ENCODE measurements around the gene MLXIP.

The MLXIP gene

GRCh38 chr12:122145505-122146330 lies 67.2 kb downstream of the MLXIP start:
- POLR2A ChIA-PET = interaction anchor here (0.6 kb wide), 1 partner anchor 78 kb away, joined by 4 read pairs; no protein-coding TSS in a partner anchor
- CTCF ChIA-PET = interaction anchor here (1.0 to 1.6 kb wide), 2 partner anchors 21 to 22 kb away, joined by 3 read pairs; no protein-coding TSS in a partner anchor
- Histone ChIP-seq H3K36me3 (ENCODE audit: control insufficient read depth in 2 of 2, insufficient read depth in 1 of 2, low read length in 2 of 2) (peaks cover 0 to 33% of the 10 kb centered on the region in 2 experiments; a peak in 2 of 3 replicates), H3K27ac (ENCODE audit: extremely low read depth, low read depth, low read length) (no peak overlapping the region), H3K9me3 (ENCODE audit: control insufficient read depth, insufficient read depth, low read depth, low read length) (no peaks in the 10 kb centered on the region), H3K4me1 (ENCODE audit: control insufficient read depth, insufficient read depth, low read length) (no peaks in the 10 kb centered on the region), H3K4me3 (ENCODE audit: low read depth, low read length) (no peak overlapping the region)
- TF ChIP-seq FEZF1 (tag by site-specific recombination; IDR thresholded peaks at IDR 0.05) (no peak), ZNF501 (tag by site-specific recombination; IDR thresholded peaks at IDR 0.05) (no peak), ZNF175 (tag by site-specific recombination; IDR thresholded peaks at IDR 0.05) (no peak), RBAK (tag by site-specific recombination; IDR thresholded peaks at IDR 0.05) (no peak), KLF10 (tag by site-specific recombination; IDR thresholded peaks at IDR 0.05) (no peak), ZNF654 (tag by site-specific recombination; IDR thresholded peaks at IDR 0.05; ENCODE audit: low read depth) (no peak), ZNF596 (tag by site-specific recombination; IDR thresholded peaks at IDR 0.05) (no peak), ZNF223 (tag by site-specific recombination; IDR thresholded peaks at IDR 0.05) (no peak), ZNF664 (tag by site-specific recombination; IDR thresholded peaks at IDR 0.05) (no peak), INSM2 (tag by site-specific recombination; IDR thresholded peaks at IDR 0.05) (no peak), OSR2 (tag by site-specific recombination; IDR thresholded peaks at IDR 0.05) (no peak), ZNF843 (tag by site-specific recombination; IDR thresholded peaks at IDR 0.05) (no peak), ZBTB10 (tag by site-specific recombination; IDR thresholded peaks at IDR 0.05) (no peak), ZBTB1 (tag by site-specific recombination; IDR thresholded peaks at IDR 0.05) (no peak), OVOL3 (tag by site-specific recombination; IDR thresholded peaks at IDR 0.05) (no peak), ZNF701 (tag by site-specific recombination; IDR thresholded peaks at IDR 0.05) (no peak)

- H3K4me1 ChIP-seq (ENCODE audit: control insufficient read depth, insufficient read depth, low read length) = no peaks in the 10 kb centered on the region
- H3K9me3 ChIP-seq (ENCODE audit: control insufficient read depth, insufficient read depth, low read depth, low read length) = no peaks in the 10 kb centered on the region
- peaks cover 0 to 14% of the 10 kb centered on the region in 2 experiments; a peak in 2 of 3 replicates for H3K36me3 ChIP-seq (ENCODE audit: control insufficient read depth in 2 of 2, insufficient read depth in 1 of 2, low read length in 2 of 2)
- ChIA-PET POLR2A (interaction anchor here (1.2 kb wide), 1 partner anchor 9 kb away, joined by 3 read pairs; no protein-coding TSS in a partner anchor), CTCF (interaction anchor here (0.6 to 1.2 kb wide), 4 partner anchors 11 to 24 kb away, joined by 3 to 6 read pairs (median 4); no protein-coding TSS in a partner anchor)
- no peak overlapping the region for H3K27ac ChIP-seq (ENCODE audit: extremely low read depth, low read depth, low read length)
- no peak for TF ChIP-seq ZNF747 (tag by site-specific recombination; IDR thresholded peaks at IDR 0.05)
- TF ChIP-seq ZNF280C (tag by site-specific recombination; IDR thresholded peaks at IDR 0.05) = no peak
- no peak for TF ChIP-seq ZNF785 (tag by site-specific recombination; IDR thresholded peaks at IDR 0.05)
- TF ChIP-seq GLI2 (tag by site-specific recombination; IDR thresholded peaks at IDR 0.05; ENCODE audit: borderline replicate concordance, low read depth) = no peak
- TF ChIP-seq ZNF624 (tag by site-specific recombination; IDR thresholded peaks at IDR 0.05) = no peak
- TF ChIP-seq ZNF391 (tag by site-specific recombination; IDR thresholded peaks at IDR 0.05; ENCODE audit: borderline replicate concordance, low read depth) = no peak
- no peak for TF ChIP-seq ZSCAN4 (tag by site-specific recombination; IDR thresholded peaks at IDR 0.05)
- no peak for TF ChIP-seq ZNF776 (tag by site-specific recombination; IDR thresholded peaks at IDR 0.05; ENCODE audit: borderline replicate concordance)
- TF ChIP-seq ZBTB17 (tag by site-specific recombination; IDR thresholded peaks at IDR 0.05) = no peak
- TF ChIP-seq ZNF580 (tag by site-specific recombination; IDR thresholded peaks at IDR 0.05) = no peak
- no peak overlapping the region for H3K4me3 ChIP-seq (ENCODE audit: low read depth, low read length)
Measured at GRCh38 chr12:122147514-122148290, 69.1 kb downstream of the MLXIP start.

Measured in HEK293 (cell line).